HepG2 (cell line): ENCODE results near the gene PRKN. TPM values are rescaled to one million over a fixed set of nuclear protein-coding genes. Genes with fewer than 3 reads are reported as not detected.

Experiments used
- ATAC-seq: fragments of 200-7000 bp; cut with Tn5 transposase; 3 replicates; pipeline ENCODE4 v1.9.1; 2020; ENCODE audit warnings: mild to moderate bottlenecking, moderate library complexity
- BruUV-seq: library from RNA; stranded (reverse); fragments of 400-500 nt; replicated peaks from 2 replicates; lab custom pipeline; 2021; lab: Mats Ljungman, UMichigan
- CTCF ChIA-PET: fragments of 300-600 bp; formaldehyde crosslinking; extraction: SDS; loops from one replicate; lab custom pipeline; 2021; ENCODE audit warnings: low total read pairs, inconsistent platforms, low intra/inter-chr PET ratio; lab: Yijun Ruan, JAX
- POLR2A ChIA-PET: fragments of 350-600 bp; sonication (Branson Sonifier 250); formaldehyde crosslinking; loops from one replicate; lab custom pipeline; 2020; ENCODE audit warnings: antibody characterized with exemption, inconsistent platforms; lab: Yijun Ruan, JAX
- DNase-seq: peaks from one replicate; pipeline ENCODE4 v3.0.0-alpha.2; 2015; ENCODE audit warnings: low spot score
- FAIRE-seq: peaks from 3 replicates; lab custom pipeline; 2011; peaks lifted over from hg19 to GRCh38; lab: Jason Lieb, UNC
- H2AFZ ChIP-seq: one replicate; pipeline ENCODE4 v1.6.1; 2011; ENCODE audit warnings: low read length, inconsistent platforms
- H3K27ac ChIP-seq: fragments of 300-600 bp; 3 replicates; pipeline ENCODE4 v1.8.0; 2011; ENCODE audit warnings: mixed run types, mild to moderate bottlenecking, mixed read lengths, low read length, inconsistent platforms; ENCODE audit not compliant: insufficient read depth; ENCODE audit errors: extremely low read length
- H3K27me3 ChIP-seq, 2 experiments: fragments of 200-600 bp in 1 of 2; 2 replicates in 1 of 2; 3 replicates in 1 of 2; pipeline versions ENCODE4 v1.6.0 to v1.8.0; 2011; ENCODE audit warnings: low read length in 2 of 2, mild to moderate bottlenecking in 2 of 2, moderate library complexity in 2 of 2, inconsistent platforms in 1 of 2; ENCODE audit not compliant: insufficient read depth in 2 of 2, control insufficient read depth in 1 of 2
- H3K36me3 ChIP-seq, 2 experiments: fragments of 200-600 bp in 1 of 2; replicated peaks in 1 of 2; 2 replicates in 1 of 2; 3 replicates in 1 of 2; pipeline versions ENCODE4 v1.5.1 to v1.8.0; 2011; ENCODE audit warnings: low read length in 2 of 2, inconsistent platforms in 1 of 2; ENCODE audit not compliant: insufficient read depth in 2 of 2, control insufficient read depth in 1 of 2
- H3K4me1 ChIP-seq: 2 replicates; pipeline ENCODE4 v1.5.1; 2012; ENCODE audit warnings: low read length, inconsistent platforms; ENCODE audit not compliant: insufficient read depth
- H3K4me2 ChIP-seq: 2 replicates; pipeline ENCODE4 v1.6.0; 2011; ENCODE audit warnings: low read depth, low read length, inconsistent platforms
- H3K4me3 ChIP-seq, 3 experiments: fragments of 200-600 bp in 1 of 3; sonication (generic), shearing (Covaris generic) in 1 of 3; replicated peaks in 1 of 3; 2 replicates each; pipeline ENCODE4 v1.5.1; 2011 to 2016; ENCODE audit warnings: low read length in 3 of 3, inconsistent platforms in 2 of 3, low read depth in 2 of 3, mild to moderate bottlenecking in 2 of 3, control low read depth in 1 of 3, mixed read lengths in 1 of 3; ENCODE audit not compliant: insufficient read depth in 1 of 3
- H3K79me2 ChIP-seq: one replicate; pipeline ENCODE4 v1.6.1; 2011; ENCODE audit warnings: low read length, inconsistent platforms; ENCODE audit not compliant: insufficient read depth
- H3K9ac ChIP-seq: 2 replicates; pipeline ENCODE4 v1.6.0; 2011; ENCODE audit warnings: mild to moderate bottlenecking, low read depth, low read length, inconsistent platforms; ENCODE audit not compliant: insufficient read depth
- H3K9me3 ChIP-seq: 2 replicates; pipeline ENCODE4 v1.5.1; 2012; ENCODE audit warnings: mild to moderate bottlenecking, low read length
- H4K20me1 ChIP-seq: 2 replicates; pipeline ENCODE4 v1.6.0; 2011; ENCODE audit warnings: inconsistent platforms, mild to moderate bottlenecking, low read length, moderate library complexity; ENCODE audit not compliant: insufficient read depth
- EP300 ChIP-seq, 3 experiments: sonication (generic) in 1 of 3; formaldehyde crosslinking in 1 of 3; IDR thresholded peaks; 2 replicates each; pipeline versions ENCODE4 v1.5.1 to v1.6.1; 2011 to 2020; ENCODE audit warnings: low read depth in 2 of 3, low read length in 2 of 3, borderline replicate concordance in 1 of 3, improper control_type of control experiment in 1 of 3, mild to moderate bottlenecking in 1 of 3, missing genetic modification reagents in 1 of 3, moderate library complexity in 1 of 3
- FOSL2 ChIP-seq: sonication (generic); formaldehyde crosslinking; IDR thresholded peaks from 2 replicates; pipeline ENCODE4 v1.4.0; 2020; ENCODE audit warnings: missing genetic modification reagents
- HMGXB4 ChIP-seq, 2 experiments: sonication (generic) in 1 of 2; formaldehyde crosslinking in 1 of 2; IDR thresholded peaks; 2 replicates each; pipeline versions ENCODE4 v1.4.0 to v1.6.1; 2018 to 2020; ENCODE audit warnings: missing genetic modification reagents in 2 of 2, borderline replicate concordance in 1 of 2, low read depth in 1 of 2, mild to moderate bottlenecking in 1 of 2, missing biosample characterization in 1 of 2
- HNF4G ChIP-seq, 2 experiments: sonication (generic) in 1 of 2; formaldehyde crosslinking in 1 of 2; IDR thresholded peaks; 2 replicates each; pipeline versions ENCODE4 v1.4.0 to v1.6.1; 2011 to 2020; ENCODE audit warnings: borderline replicate concordance in 2 of 2, low read depth in 2 of 2, mild to moderate bottlenecking in 2 of 2, low read length in 1 of 2, missing genetic modification reagents in 1 of 2, moderate library complexity in 1 of 2
- HOXA3 ChIP-seq: sonication (generic); formaldehyde crosslinking; IDR thresholded peaks from 2 replicates; pipeline ENCODE4 v1.5.0; 2020; ENCODE audit warnings: missing genetic modification reagents
- MTA3 ChIP-seq: sonication (generic); formaldehyde crosslinking; IDR thresholded peaks from 2 replicates; pipeline ENCODE4 v1.4.0; 2020; ENCODE audit warnings: missing genetic modification reagents
- NCOA1 ChIP-seq: sonication (generic); formaldehyde crosslinking; IDR thresholded peaks from 2 replicates; pipeline ENCODE4 v1.9.0; 2021; ENCODE audit warnings: missing genetic modification reagents
- NFE2L2 ChIP-seq: fragments of 150-350 bp; IDR thresholded peaks from 2 replicates; pipeline ENCODE4 v1.6.1; 2014; ENCODE audit warnings: low read length
- TMF1 ChIP-seq: sonication (generic); formaldehyde crosslinking; IDR thresholded peaks from 2 replicates; pipeline ENCODE4 v1.8.1; 2022; ENCODE audit warnings: low read depth, missing genetic modification reagents
- WIZ ChIP-seq: sonication (generic); formaldehyde crosslinking; IDR thresholded peaks from 2 replicates; pipeline ENCODE4 v1.5.1; 2020; ENCODE audit warnings: mild to moderate bottlenecking, missing genetic modification reagents
- ZSCAN21 ChIP-seq: sonication (generic); formaldehyde crosslinking; IDR thresholded peaks from 2 replicates; pipeline ENCODE4 v1.8.0; 2022; ENCODE audit warnings: mild to moderate bottlenecking, missing genetic modification reagents, moderate library complexity, borderline replicate concordance
- WGBS: methylation state at CpG from one replicate; pipeline ENCODE4 v1.1.6; 2017; ENCODE audit warnings: low lambda C conversion rate; 5-methylcytosine and 5-hydroxymethylcytosine counted together
- in situ Hi-C: cut with HindIII; loops from 2 replicates; pipeline ENCODE4 v1.10.0; 2017; ENCODE audit warnings: low pct_unique_long_range_greater_than_20kb; ENCODE audit not compliant: extremely low pct_ligation_motif_present
- intact Hi-C: fragments of 100-400 bp; cut with micrococcal nuclease; formaldehyde crosslinking; loops from one replicate; pipeline ENCODE4 v1.10.0; 2022; ENCODE audit not compliant: unreplicated experiment
- polyA plus RNA-seq, 8 experiments: library from polyadenylated mRNA; depleted of rRNA in 3 of 8; stranded (reverse) in 7 of 8; unstranded in 1 of 8; fragments of >200 nt; fragmentation: Illumina TruSeq in 4 of 8; extraction: Trizol in 4 of 8; gene quantifications; 2 replicates each; pipeline versions ENCODE4 v1.2.1 to v1.2.3, GENCODE V29; 2011 to 2016; ENCODE audit warnings: low read depth in 4 of 8, missing spikeins in 1 of 8, mixed read lengths in 1 of 8; ENCODE audit not compliant: insufficient read depth in 1 of 8
- total RNA-seq, 5 experiments: library from RNA; depleted of rRNA; stranded (reverse); fragments of >200 nt; fragmentation: Illumina TruSeq; extraction: Trizol; gene quantifications; 2 replicates each; pipeline ENCODE4 v1.2.3, GENCODE V29; 2016; ENCODE audit warnings: low read depth in 1 of 5
- TF ChIP-seq, protein P1 (sequence below), 2 experiments: fragments of 450-650 bp in 1 of 2; sonication (generic) in 1 of 2; formaldehyde crosslinking in 1 of 2; IDR thresholded peaks; 2 replicates each; pipeline versions ENCODE4 v1.6.1 to v1.8.0; 2016 to 2022; ENCODE audit warnings: antibody characterized with exemption in 1 of 2, mild to moderate bottlenecking in 1 of 2, missing genetic modification reagents in 1 of 2

PRKN gene
- total and polyA plus RNA-seq, 2 of the 13 experiments (the other 11 are each of a cell fraction or from before 2014, with no cell fraction given): 0.31 to 0.44 TPM

DNA sequence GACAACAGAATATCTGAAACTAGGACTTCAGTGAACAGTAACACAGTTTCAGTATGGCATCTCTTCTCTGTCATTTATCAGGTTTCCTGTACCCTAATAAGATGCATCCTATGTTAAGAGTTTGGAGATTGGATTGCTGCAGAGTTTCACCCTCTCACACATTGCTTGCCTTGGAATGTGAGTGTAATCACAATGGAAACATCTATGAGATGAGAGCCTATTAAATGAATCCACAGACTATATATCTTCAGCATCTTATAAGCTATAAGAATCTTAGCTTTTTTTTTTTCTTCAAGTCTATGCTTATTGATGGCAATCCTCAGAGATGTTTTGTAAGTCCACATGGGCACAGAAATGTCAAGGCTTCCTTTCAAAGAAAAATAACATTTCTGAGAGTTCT, 292.5 kb downstream of the PRKN start (continued):
- no peak for TF ChIP-seq HNF4G (IDR thresholded peaks at IDR 0.05; ENCODE audit: borderline replicate concordance, low read depth, low read length)
- TF ChIP-seq HNF4G (CRISPR knock-in tag; IDR thresholded peaks at IDR 0.05; ENCODE audit: borderline replicate concordance, low read depth): no peak
- TF ChIP-seq NCOA1: no peak
- TF ChIP-seq EP300 (IDR thresholded peaks at IDR 0.05; ENCODE audit: low read depth in 2 of 2, low read length in 2 of 2): no peak
- no peak for TF ChIP-seq EP300 (CRISPR knock-in tag; IDR thresholded peaks at IDR 0.05; ENCODE audit: borderline replicate concordance)

- FAIRE-seq: no peak
- Histone ChIP-seq H3K4me1 (no peaks in the 10 kb centered on the region), H3K79me2 (no peaks in the 10 kb centered on the region), H3K27ac (no peak overlapping the region), H3K36me3 (no peaks in the 10 kb centered on the region), H3K9ac (no peak overlapping the region), H4K20me1 (no peaks in the 10 kb centered on the region), H3K4me2 (no peak overlapping the region), H3K9me3 (0 out of 2 replicates have a peak, but pooled peaks cover 6% of the 10 kb centered on the region), H3K4me3 (no peak overlapping the region), H3K27me3 (no peaks in the 10 kb centered on the region), H2AFZ (no peak overlapping the region)
- WGBS: 13% methylated on average over 4 of the region's 4 CpGs
- in situ Hi-C loops: no loop called here
- intact Hi-C loops: no loop called here
- ATAC-seq: no peak
- POLR2A ChIA-PET: no interaction called here
- BruUV-seq: no TSS peak
- CTCF ChIA-PET: no interaction called here
- DNase-seq: no peak
- no peak for TF ChIP-seq WIZ
- TF ChIP-seq HOXA3: no peak
- TF ChIP-seq NFE2L2: no peak
- no peak for TF ChIP-seq HMGXB4 (CRISPR knock-in tag; IDR thresholded peaks at IDR 0.05; ENCODE audit: borderline replicate concordance in 1 of 2, low read depth in 1 of 2)
- no peak for TF ChIP-seq FOSL2 (CRISPR knock-in tag)
- TF ChIP-seq TMF1 (CRISPR knock-in tag): no peak
- TF ChIP-seq, protein P1, sequence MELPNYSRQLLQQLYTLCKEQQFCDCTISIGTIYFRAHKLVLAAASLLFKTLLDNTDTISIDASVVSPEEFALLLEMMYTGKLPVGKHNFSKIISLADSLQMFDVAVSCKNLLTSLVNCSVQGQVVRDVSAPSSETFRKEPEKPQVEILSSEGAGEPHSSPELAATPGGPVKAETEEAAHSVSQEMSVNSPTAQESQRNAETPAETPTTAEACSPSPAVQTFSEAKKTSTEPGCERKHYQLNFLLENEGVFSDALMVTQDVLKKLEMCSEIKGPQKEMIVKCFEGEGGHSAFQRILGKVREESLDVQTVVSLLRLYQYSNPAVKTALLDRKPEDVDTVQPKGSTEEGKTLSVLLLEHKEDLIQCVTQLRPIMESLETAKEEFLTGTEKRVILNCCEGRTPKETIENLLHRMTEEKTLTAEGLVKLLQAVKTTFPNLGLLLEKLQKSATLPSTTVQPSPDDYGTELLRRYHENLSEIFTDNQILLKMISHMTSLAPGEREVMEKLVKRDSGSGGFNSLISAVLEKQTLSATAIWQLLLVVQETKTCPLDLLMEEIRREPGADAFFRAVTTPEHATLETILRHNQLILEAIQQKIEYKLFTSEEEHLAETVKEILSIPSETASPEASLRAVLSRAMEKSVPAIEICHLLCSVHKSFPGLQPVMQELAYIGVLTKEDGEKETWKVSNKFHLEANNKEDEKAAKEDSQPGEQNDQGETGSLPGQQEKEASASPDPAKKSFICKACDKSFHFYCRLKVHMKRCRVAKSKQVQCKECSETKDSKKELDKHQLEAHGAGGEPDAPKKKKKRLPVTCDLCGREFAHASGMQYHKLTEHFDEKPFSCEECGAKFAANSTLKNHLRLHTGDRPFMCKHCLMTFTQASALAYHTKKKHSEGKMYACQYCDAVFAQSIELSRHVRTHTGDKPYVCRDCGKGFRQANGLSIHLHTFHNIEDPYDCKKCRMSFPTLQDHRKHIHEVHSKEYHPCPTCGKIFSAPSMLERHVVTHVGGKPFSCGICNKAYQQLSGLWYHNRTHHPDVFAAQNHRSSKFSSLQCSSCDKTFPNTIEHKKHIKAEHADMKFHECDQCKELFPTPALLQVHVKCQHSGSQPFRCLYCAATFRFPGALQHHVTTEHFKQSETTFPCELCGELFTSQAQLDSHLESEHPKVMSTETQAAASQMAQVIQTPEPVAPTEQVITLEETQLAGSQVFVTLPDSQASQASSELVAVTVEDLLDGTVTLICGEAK (IDR thresholded peaks at IDR 0.05): no peak
- TF ChIP-seq, protein P1 (CRISPR knock-in tag; IDR thresholded peaks at IDR 0.05): no peak
- no peak for TF ChIP-seq ZSCAN21 (CRISPR knock-in tag)
- no peak for TF ChIP-seq MTA3
Measured at GRCh38 chr6:162421004-162421403, 306.6 kb downstream of the PRKN start.
